Endothelial cell (in vitro differentiated cells): Measurements from ENCODE around the gene LAMC1. TPM values are rescaled to one million over a fixed set of nuclear protein-coding genes. Genes with fewer than 3 reads are reported as not detected.

Experiments
- DNase-seq: peaks from one replicate; pipeline ENCODE4 v3.0.0; 2021; ENCODE audit warnings: low spot score
- H3K27ac Mint-ChIP-seq: one replicate; pipeline ENCODE4 v1.8.0; 2021; ENCODE audit warnings: mixed read lengths, inconsistent platforms; ENCODE audit not compliant: unreplicated experiment
- H3K27me3 Mint-ChIP-seq: one replicate; pipeline ENCODE4 v1.8.0; 2021; ENCODE audit warnings: mild to moderate bottlenecking, moderate library complexity, mixed read lengths, inconsistent platforms; ENCODE audit not compliant: unreplicated experiment
- H3K36me3 Mint-ChIP-seq: one replicate; pipeline ENCODE4 v1.8.0; 2021; ENCODE audit warnings: mild to moderate bottlenecking, low read depth, mixed read lengths, inconsistent platforms; ENCODE audit not compliant: unreplicated experiment
- H3K4me1 Mint-ChIP-seq: one replicate; pipeline ENCODE4 v1.8.0; 2021; ENCODE audit warnings: mild to moderate bottlenecking, mixed read lengths, inconsistent platforms; ENCODE audit not compliant: unreplicated experiment
- H3K4me3 Mint-ChIP-seq: one replicate; pipeline ENCODE4 v1.8.0; 2021; ENCODE audit warnings: mild to moderate bottlenecking, mixed read lengths, inconsistent platforms; ENCODE audit not compliant: unreplicated experiment
- H3K9me3 Mint-ChIP-seq: one replicate; pipeline ENCODE4 v1.8.0; 2021; ENCODE audit warnings: mixed read lengths, inconsistent platforms; ENCODE audit not compliant: unreplicated experiment
- CTCF ChIP-seq: fragments of 200-600 bp; sonication (generic); IDR thresholded peaks from one replicate; pipeline ENCODE4 v1.5.0; 2021; ENCODE audit warnings: antibody characterized with exemption; ENCODE audit not compliant: unreplicated experiment
- total RNA-seq: library from RNA; stranded (reverse); fragmentation: NEBNext Ultra II Directional; extraction: Animal tissue kit (Norgen Biotek cat#: 25700); gene quantifications from one replicate; pipeline ENCODE4 v1.2.1, GENCODE V29; 2021; ENCODE audit not compliant: unreplicated experiment

LAMC1 gene
- total RNA-seq, 1 donor from 2014 or later, result 265 TPM

DNA sequence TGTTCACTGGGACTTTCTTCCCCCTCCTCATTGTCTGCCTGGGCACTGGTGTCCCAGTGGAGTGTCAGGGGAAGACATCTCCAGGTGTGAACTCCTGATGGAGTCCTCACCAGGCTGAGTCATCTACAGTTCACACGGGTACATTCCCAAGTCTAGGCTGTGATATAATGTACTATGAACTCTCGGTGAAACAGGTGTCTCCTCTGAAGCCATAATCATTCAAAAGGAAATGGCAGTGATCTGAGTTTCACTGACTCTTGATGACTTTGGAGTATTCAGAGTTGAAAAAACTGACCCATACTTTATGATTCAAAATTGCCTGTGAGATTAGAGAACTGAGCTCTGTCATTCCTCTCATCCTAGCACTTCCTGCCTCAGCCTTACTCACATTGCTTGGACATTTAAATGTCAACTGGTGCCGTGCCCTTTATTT lies 171.9 kb downstream of the LAMC1 start:
- peaks cover 5% of the 10 kb centered on the region for H3K27me3 Mint-ChIP-seq
- TF ChIP-seq CTCF, result no peak
- H3K36me3 Mint-ChIP-seq, result no peaks in the 10 kb centered on the region
- no peak overlapping the region for H3K27ac Mint-ChIP-seq
- H3K4me3 Mint-ChIP-seq, result no peak overlapping the region
- H3K4me1 Mint-ChIP-seq, result peaks cover 28% of the 10 kb centered on the region
- no peaks in the 10 kb centered on the region for H3K9me3 Mint-ChIP-seq
- DNase-seq, result no peak

Other genes starting within 250 kb of the LAMC1 start
- 4.8 TPM for gene NPL, start 233.6 kb upstream of the LAMC1 start, total RNA-seq
- gene DHX9, start 184.1 kb upstream of the LAMC1 start, total RNA-seq, result 182 TPM
- not detected for gene SHCBP1L, start 70.3 kb upstream of the LAMC1 start, total RNA-seq
- 2.3 TPM for gene LAMC2, start 162.8 kb downstream of the LAMC1 start, total RNA-seq